Measurements from ENCODE around the gene CARS2. TPM values are rescaled to one million over a fixed set of nuclear protein-coding genes. Genes with fewer than 3 reads are reported as not detected.

The CARS2 gene
- total and polyA plus RNA-seq, 2 donors (not counting 3 experiments of a cell fraction or from before 2014, with no cell fraction given): 42.0 to 51.2 TPM

GRCh38 chr13:110687736-110688135 lies 18.2 kb downstream of the CARS2 start:
- intact Hi-C loops (cut with micrococcal nuclease) (no loop called here), dilution Hi-C loops (cut with MboI; ENCODE audit: extremely low pct_ligation_motif_present, low sequenced_read_pairs) (no loop called here)
- H3K9me1 ChIP-seq (replicated peaks; ENCODE audit: control insufficient read depth, extremely low read depth, insufficient read depth, low read length): no peaks in the 10 kb centered on the region
- H4K20me1 ChIP-seq (replicated peaks; ENCODE audit: control insufficient read depth, extremely low read depth, insufficient read depth, low read length): no peaks in the 10 kb centered on the region
- TF ChIP-seq EZH2 (IDR thresholded peaks at IDR 0.05; ENCODE audit: borderline replicate concordance, low read depth, low read length, severe bottlenecking) (no peak), CTCF (IDR thresholded peaks at IDR 0.05; ENCODE audit: extremely low read depth in 1 of 2, insufficient read depth in 1 of 2, low read depth in 1 of 2, low read length in 2 of 2) (no peak), FOS (IDR thresholded peaks at IDR 0.05; ENCODE audit: borderline replicate concordance, insufficient read depth, low read length) (no peak)
- FAIRE-seq (no peak), DNase-seq (ENCODE audit: low read depth, low spot score) (no peak)
- no TSS peak for BruUV-seq (replicated peaks)
- no peak overlapping the region for H3K4me2 ChIP-seq (ENCODE audit: insufficient read depth, low read length)
- ChIA-PET POLR2A (no interaction called here), CTCF (no interaction called here)
- H3K79me2 ChIP-seq (ENCODE audit: control insufficient read depth, insufficient read depth, low read length): no peaks in the 10 kb centered on the region
- H3K9ac ChIP-seq (replicated peaks; ENCODE audit: extremely low read depth, insufficient read depth, low read length): no peak overlapping the region
- H2AFZ ChIP-seq (ENCODE audit: low read depth, low read length): no peak overlapping the region
- no peak overlapping the region for H3K4me3 ChIP-seq (replicated peaks in 1 of 3; ENCODE audit: insufficient read depth in 1 of 3, low read depth in 1 of 3, low read length in 3 of 3)
- H3K36me3 ChIP-seq (ENCODE audit: control insufficient read depth in 2 of 2, extremely low read depth in 1 of 2, insufficient read depth in 2 of 2, low read length in 2 of 2): peaks cover 9 to 13% of the 10 kb centered on the region in 2 experiments
- H3K27me3 ChIP-seq (ENCODE audit: control insufficient read depth in 2 of 2, insufficient read depth in 2 of 2, low read length in 2 of 2): no peaks in the 10 kb centered on the region
- no peaks in the 10 kb centered on the region for H3K9me3 ChIP-seq (replicated peaks; ENCODE audit: control insufficient read depth, insufficient read depth, low read length)
- H3K27ac ChIP-seq (ENCODE audit: insufficient read depth, low read depth, low read length): no peak overlapping the region
- H3K4me1 ChIP-seq (ENCODE audit: control insufficient read depth, extremely low read depth, insufficient read depth, low read length): no peaks in the 10 kb centered on the region

- dilution Hi-C loops (cut with MboI; ENCODE audit: extremely low pct_ligation_motif_present, low sequenced_read_pairs): no loop called here
- Histone ChIP-seq H3K9me1 (replicated peaks; ENCODE audit: control insufficient read depth, extremely low read depth, insufficient read depth, low read length) (no peaks in the 10 kb centered on the region), H4K20me1 (replicated peaks; ENCODE audit: control insufficient read depth, extremely low read depth, insufficient read depth, low read length) (no peaks in the 10 kb centered on the region), H3K9ac (replicated peaks; ENCODE audit: extremely low read depth, insufficient read depth, low read length) (no peak overlapping the region), H3K27ac (ENCODE audit: insufficient read depth, low read depth, low read length) (no peak overlapping the region), H3K4me3 (replicated peaks in 1 of 3; ENCODE audit: insufficient read depth in 1 of 3, low read depth in 1 of 3, low read length in 3 of 3) (no peak overlapping the region), H2AFZ (ENCODE audit: low read depth, low read length) (no peak overlapping the region), H3K36me3 (ENCODE audit: control insufficient read depth in 2 of 2, extremely low read depth in 1 of 2, insufficient read depth in 2 of 2, low read length in 2 of 2) (peaks cover 17 to 18% of the 10 kb centered on the region in 2 experiments), H3K4me2 (ENCODE audit: insufficient read depth, low read length) (no peak overlapping the region), H3K4me1 (ENCODE audit: control insufficient read depth, extremely low read depth, insufficient read depth, low read length) (no peaks in the 10 kb centered on the region), H3K79me2 (ENCODE audit: control insufficient read depth, insufficient read depth, low read length) (no peaks in the 10 kb centered on the region), H3K9me3 (replicated peaks; ENCODE audit: control insufficient read depth, insufficient read depth, low read length) (no peaks in the 10 kb centered on the region), H3K27me3 (ENCODE audit: control insufficient read depth in 2 of 2, insufficient read depth in 2 of 2, low read length in 2 of 2) (no peaks in the 10 kb centered on the region)
- no peak for DNase-seq (ENCODE audit: low read depth, low spot score)
- TF ChIP-seq FOS (IDR thresholded peaks at IDR 0.05; ENCODE audit: borderline replicate concordance, insufficient read depth, low read length): no peak
- no peak for TF ChIP-seq POLR2A (IDR thresholded peaks at IDR 0.05; ENCODE audit: low read depth, low read length)
- TF ChIP-seq EZH2 (IDR thresholded peaks at IDR 0.05; ENCODE audit: borderline replicate concordance, low read depth, low read length, severe bottlenecking): no peak
- no peak for TF ChIP-seq MYC (IDR thresholded peaks at IDR 0.05; ENCODE audit: low read depth, low read length)
- FAIRE-seq: no peak
- ChIA-PET POLR2A (interaction anchor here (0.6 kb wide), 1 partner anchor 330 kb away, joined by 4 read pairs; no protein-coding TSS in a partner anchor), CTCF (no interaction called here)
- intact Hi-C loops (cut with micrococcal nuclease): no loop called here
- no TSS peak for BruUV-seq (replicated peaks)
Measured at GRCh38 chr13:110685305-110686020, 20.5 kb downstream of the CARS2 start.
